C4-2B (cell line): ENCODE results near the gene CCSER1.

Source experiments
- ZFX ChIP-seq: fragments of 450-650 bp; IDR thresholded peaks from 2 replicates; pipeline ENCODE4 v1.6.1; 2017
- TF ChIP-seq, protein P1 (sequence below): fragments of 450-650 bp; conservative IDR thresholded peaks from 2 replicates; pipeline ENCODE4 v1.5.1; 2017; ENCODE audit warnings: mild to moderate bottlenecking

- TF ChIP-seq, protein P1, sequence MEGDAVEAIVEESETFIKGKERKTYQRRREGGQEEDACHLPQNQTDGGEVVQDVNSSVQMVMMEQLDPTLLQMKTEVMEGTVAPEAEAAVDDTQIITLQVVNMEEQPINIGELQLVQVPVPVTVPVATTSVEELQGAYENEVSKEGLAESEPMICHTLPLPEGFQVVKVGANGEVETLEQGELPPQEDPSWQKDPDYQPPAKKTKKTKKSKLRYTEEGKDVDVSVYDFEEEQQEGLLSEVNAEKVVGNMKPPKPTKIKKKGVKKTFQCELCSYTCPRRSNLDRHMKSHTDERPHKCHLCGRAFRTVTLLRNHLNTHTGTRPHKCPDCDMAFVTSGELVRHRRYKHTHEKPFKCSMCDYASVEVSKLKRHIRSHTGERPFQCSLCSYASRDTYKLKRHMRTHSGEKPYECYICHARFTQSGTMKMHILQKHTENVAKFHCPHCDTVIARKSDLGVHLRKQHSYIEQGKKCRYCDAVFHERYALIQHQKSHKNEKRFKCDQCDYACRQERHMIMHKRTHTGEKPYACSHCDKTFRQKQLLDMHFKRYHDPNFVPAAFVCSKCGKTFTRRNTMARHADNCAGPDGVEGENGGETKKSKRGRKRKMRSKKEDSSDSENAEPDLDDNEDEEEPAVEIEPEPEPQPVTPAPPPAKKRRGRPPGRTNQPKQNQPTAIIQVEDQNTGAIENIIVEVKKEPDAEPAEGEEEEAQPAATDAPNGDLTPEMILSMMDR: peak; percentile 81
- no peak for TF ChIP-seq ZFX
Measured at GRCh38 chr4:91113130-91113706, 986.0 kb downstream of the CCSER1 start.
